OCI-LY1 (cell line): ENCODE measurements around the gene ROR1.

Experiments
- H2AFZ ChIP-seq: fragments of 200-600 bp; sonication (generic), shearing (Covaris generic); 2 replicates; pipeline ENCODE4 v1.6.0; 2014; ENCODE audit warnings: antibody characterized with exemption, mild to moderate bottlenecking, low read length
- H3F3A ChIP-seq: fragments of 200-600 bp; sonication (generic), shearing (Covaris generic); 2 replicates; pipeline ENCODE4 v1.6.0; 2014; ENCODE audit warnings: mild to moderate bottlenecking, antibody characterized with exemption, low read length, moderate library complexity; ENCODE audit not compliant: insufficient read depth
- H3K27ac ChIP-seq: fragments of 200-600 bp; sonication (generic); 2 replicates; pipeline ENCODE4 v1.5.1; 2014; ENCODE audit warnings: low read length, mixed run types, mild to moderate bottlenecking, low read depth; ENCODE audit not compliant: poor library complexity, severe bottlenecking
- H3K27me3 ChIP-seq: fragments of 200-600 bp; sonication (generic); 2 replicates; pipeline ENCODE4 v1.6.0; 2014; ENCODE audit warnings: antibody characterized with exemption, mild to moderate bottlenecking, low read length, moderate library complexity; ENCODE audit not compliant: insufficient read depth
- H3K36me3 ChIP-seq: fragments of 200-600 bp; sonication (generic); 2 replicates; pipeline ENCODE4 v1.6.1; 2014; ENCODE audit warnings: mild to moderate bottlenecking, antibody characterized with exemption, low read length, moderate library complexity, mixed read lengths; ENCODE audit not compliant: insufficient read depth
- H3K4me1 ChIP-seq: fragments of 200-600 bp; sonication (generic); 2 replicates; pipeline ENCODE4 v1.5.1; 2014; ENCODE audit warnings: mild to moderate bottlenecking, low read length, moderate library complexity; ENCODE audit not compliant: insufficient read depth, severe bottlenecking
- H3K4me2 ChIP-seq: fragments of 200-600 bp; sonication (generic), shearing (Covaris generic); 2 replicates; pipeline ENCODE4 v1.6.1; 2014; ENCODE audit warnings: low read length
- H3K4me3 ChIP-seq: fragments of 200-600 bp; sonication (generic); 2 replicates; pipeline ENCODE4 v1.5.1; 2014; ENCODE audit warnings: low read length, low read depth, mild to moderate bottlenecking, mixed read lengths; ENCODE audit not compliant: poor library complexity, severe bottlenecking
- H3K79me2 ChIP-seq: fragments of 200-600 bp; shearing (Covaris generic); 2 replicates; pipeline ENCODE4 v1.6.1; 2016; ENCODE audit warnings: mixed run types, low read length, mixed read lengths; ENCODE audit not compliant: insufficient read depth
- H3K9ac ChIP-seq: fragments of 200-600 bp; sonication (generic), shearing (Covaris generic); 2 replicates; pipeline ENCODE4 v1.6.1; 2014; ENCODE audit warnings: mild to moderate bottlenecking, low read length, mixed read lengths
- H3K9me2 ChIP-seq: fragments of 200-600 bp; sonication (generic), shearing (Covaris generic); 2 replicates; pipeline ENCODE4 v1.6.1; 2014; ENCODE audit warnings: low read depth, mild to moderate bottlenecking, low read length, mixed read lengths
- H3K9me3 ChIP-seq: fragments of 200-600 bp; shearing (Covaris generic); 2 replicates; pipeline ENCODE4 v1.6.1; 2014; ENCODE audit warnings: low read length, mixed read lengths
- H4K20me1 ChIP-seq: fragments of 200-600 bp; sonication (generic), shearing (Covaris generic); 2 replicates; pipeline ENCODE4 v1.6.0; 2016; ENCODE audit warnings: mild to moderate bottlenecking, low read length; ENCODE audit not compliant: insufficient read depth
- CTCF ChIP-seq: fragments of 200-600 bp; sonication (generic), shearing (Covaris generic); IDR thresholded peaks from 2 replicates; pipeline ENCODE4 v1.5.1; 2017; ENCODE audit warnings: mild to moderate bottlenecking, antibody characterized with exemption, low read length, moderate library complexity, mixed read lengths
- EZH2 ChIP-seq: fragments of 200-600 bp; sonication (generic), shearing (Covaris generic); IDR thresholded peaks from 2 replicates; pipeline ENCODE4 v1.8.0; 2017; ENCODE audit warnings: borderline replicate concordance, mixed run types, mild to moderate bottlenecking, antibody characterized with exemption, low read length, moderate library complexity, mixed read lengths

Gene ROR1

GRCh38 chr1:63729227-63729620, 44.6 kb upstream of the ROR1 start:
- Histone ChIP-seq H2AFZ (no peak overlapping the region), H3K4me1 (no peaks in the 10 kb centered on the region), H3K4me3 (no peak overlapping the region), H3F3A (no peaks in the 10 kb centered on the region), H3K79me2 (no peaks in the 10 kb centered on the region), H3K9me3 (no peaks in the 10 kb centered on the region), H3K27me3 (no peaks in the 10 kb centered on the region), H3K36me3 (no peaks in the 10 kb centered on the region), H3K9ac (no peak overlapping the region), H4K20me1 (no peaks in the 10 kb centered on the region), H3K9me2 (no peaks in the 10 kb centered on the region), H3K4me2 (no peak overlapping the region), H3K27ac (no peak overlapping the region)
- TF ChIP-seq EZH2 (no peak), CTCF (no peak)

- no peaks in the 10 kb centered on the region for H3F3A ChIP-seq
- H3K27me3 ChIP-seq = no peaks in the 10 kb centered on the region
- H3K9me3 ChIP-seq = no peaks in the 10 kb centered on the region
- no peak overlapping the region for H3K9ac ChIP-seq
- H3K9me2 ChIP-seq = no peaks in the 10 kb centered on the region
- no peaks in the 10 kb centered on the region for H3K36me3 ChIP-seq
- H4K20me1 ChIP-seq = no peaks in the 10 kb centered on the region
- no peak overlapping the region for H2AFZ ChIP-seq
- H3K4me3 ChIP-seq = no peak overlapping the region
- no peaks in the 10 kb centered on the region for H3K4me1 ChIP-seq
- H3K4me2 ChIP-seq = no peak overlapping the region
- no peaks in the 10 kb centered on the region for H3K79me2 ChIP-seq
- TF ChIP-seq CTCF (no peak), EZH2 (no peak)
- H3K27ac ChIP-seq = no peak overlapping the region
Measured at GRCh38 chr1:63730211-63730610, 43.6 kb upstream of the ROR1 start.

- Histone ChIP-seq H3K4me2 (no peak overlapping the region), H3K27ac (no peak overlapping the region), H2AFZ (no peak overlapping the region)
Measured at GRCh38 chr1:63731117-63732043, 42.4 kb upstream of the ROR1 start.

More at GRCh38 chr1:63731117-63732043, 42.4 kb upstream of the ROR1 start:
- no peaks in the 10 kb centered on the region for H3F3A ChIP-seq
- H4K20me1 ChIP-seq = no peaks in the 10 kb centered on the region
- no peaks in the 10 kb centered on the region for H3K4me1 ChIP-seq
- no peaks in the 10 kb centered on the region for H3K9me3 ChIP-seq
- no peak overlapping the region for H3K4me3 ChIP-seq
- H3K9me2 ChIP-seq = no peaks in the 10 kb centered on the region
- no peaks in the 10 kb centered on the region for H3K36me3 ChIP-seq
- H3K79me2 ChIP-seq = no peaks in the 10 kb centered on the region
- H3K27me3 ChIP-seq = no peaks in the 10 kb centered on the region
- no peak for TF ChIP-seq EZH2
- TF ChIP-seq CTCF = no peak
- no peak overlapping the region for H3K9ac ChIP-seq
